HG02571 (cell line): ENCODE results near the gene NEGR1.

Experiments
- ATAC-seq: cut with Tn5 transposase; IDR thresholded peaks from one replicate; pipeline ENCODE4 v1.9.1; 2021; ENCODE audit warnings: mild to moderate bottlenecking, moderate library complexity; ENCODE audit not compliant: unreplicated experiment

The NEGR1 gene

GRCh38 chr1:72051538-72051937, 230.8 kb downstream of the NEGR1 start:
- ATAC-seq = no peak

- ATAC-seq = no peak
These were observed 231.8 kb downstream of the NEGR1 start for GRCh38 chr1:72050551-72050950.

- ATAC-seq = no peak
These were observed 244.5 kb downstream of the NEGR1 start for GRCh38 chr1:72037745-72038343.

- no peak for ATAC-seq
These were observed 247.5 kb downstream of the NEGR1 start for GRCh38 chr1:72034827-72035226.

GRCh38 chr1:72023063-72023930, 259.0 kb downstream of the NEGR1 start:
- no peak for ATAC-seq

- no peak for ATAC-seq
These were observed 263.8 kb downstream of the NEGR1 start for GRCh38 chr1:72018562-72018961.

GRCh38 chr1:72015006-72015405, 267.3 kb downstream of the NEGR1 start:
- ATAC-seq = no peak

GRCh38 chr1:72013161-72013560, 269.2 kb downstream of the NEGR1 start:
- ATAC-seq = no peak

- no peak for ATAC-seq
These were observed 270.6 kb downstream of the NEGR1 start for GRCh38 chr1:72011721-72012120.

- no peak for ATAC-seq
These were observed 272.3 kb downstream of the NEGR1 start for GRCh38 chr1:72010094-72010431.

- ATAC-seq = no peak
These were observed 272.9 kb downstream of the NEGR1 start for GRCh38 chr1:72009173-72010093.

GRCh38 chr1:72007312-72007711, 275.0 kb downstream of the NEGR1 start:
- no peak for ATAC-seq

GRCh38 chr1:72006092-72006491, 276.2 kb downstream of the NEGR1 start:
- ATAC-seq = no peak

- no peak for ATAC-seq
These were observed 279.2 kb downstream of the NEGR1 start for GRCh38 chr1:72003092-72003491.

- ATAC-seq = no peak
These were observed 281.5 kb downstream of the NEGR1 start for GRCh38 chr1:72000809-72001208.

GRCh38 chr1:71994646-71995045, 287.7 kb downstream of the NEGR1 start:
- no peak for ATAC-seq

- no peak for ATAC-seq
These were observed 295.2 kb downstream of the NEGR1 start for GRCh38 chr1:71987181-71987580.

- no peak for ATAC-seq
These were observed 296.2 kb downstream of the NEGR1 start for GRCh38 chr1:71986160-71986559.

GRCh38 chr1:71980556-71980955, 301.8 kb downstream of the NEGR1 start:
- ATAC-seq = no peak

GRCh38 chr1:71979882-71980281, 302.5 kb downstream of the NEGR1 start:
- no peak for ATAC-seq

GRCh38 chr1:71967670-71968069, 314.7 kb downstream of the NEGR1 start:
- ATAC-seq = no peak
